Esophagus squamous epithelium (tissue), 4 donors: ENCODE data around the gene PYGL.

Experiments used
- POLR2A ChIP-seq, 4 donors: fragments of 450-650 bp; IDR thresholded peaks; one replicate each; pipeline ENCODE4 v1.6.1; 2017; ENCODE audit warnings: antibody characterized with exemption in 4 of 4, mild to moderate bottlenecking in 4 of 4, moderate library complexity in 3 of 4
- TF ChIP-seq, protein P1 (sequence below), 6 experiments: fragments of 450-650 bp in 4 of 6; fragments of 200-600 bp in 2 of 6; sonication (generic) in 2 of 6; IDR thresholded peaks; one replicate each; pipeline ENCODE4 v1.5.1; 2016 to 2019; ENCODE audit warnings: antibody characterized with exemption in 6 of 6, mild to moderate bottlenecking in 4 of 6, moderate library complexity in 4 of 6

DNA sequence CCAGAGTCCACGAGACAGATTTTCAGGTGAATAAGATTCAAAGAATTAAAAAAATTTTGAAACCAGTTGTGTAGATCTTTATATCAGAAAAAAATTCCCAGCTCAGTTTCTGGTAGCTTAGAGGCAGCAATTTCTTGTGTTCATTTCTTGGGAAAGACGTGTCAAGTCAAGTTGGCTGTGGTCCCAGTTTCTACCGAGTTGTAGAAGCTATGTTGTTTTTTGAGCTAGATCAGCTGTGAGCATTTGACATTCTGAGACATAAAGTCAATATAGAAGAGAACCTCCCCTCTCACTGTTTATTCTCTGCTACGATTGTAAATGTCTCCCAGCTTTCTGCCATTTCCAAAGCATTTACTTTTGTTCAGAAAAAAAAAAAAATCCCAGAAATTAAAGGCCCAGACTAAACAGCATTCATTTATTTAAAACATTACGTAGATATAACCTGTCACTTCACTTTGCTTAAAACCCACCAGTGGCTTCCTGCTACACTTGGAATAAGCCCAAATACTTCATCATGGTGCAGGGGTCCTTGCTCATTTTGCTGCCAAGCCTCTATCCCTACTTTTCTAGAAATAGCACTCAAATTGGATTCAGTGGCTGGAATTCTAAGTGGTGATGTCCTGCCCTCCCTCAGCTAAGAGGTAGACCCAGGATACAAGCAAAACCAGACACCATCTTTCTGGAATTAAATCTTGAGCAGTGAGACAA is 20.6 kb upstream of the PYGL start:
- TF ChIP-seq, protein P1, sequence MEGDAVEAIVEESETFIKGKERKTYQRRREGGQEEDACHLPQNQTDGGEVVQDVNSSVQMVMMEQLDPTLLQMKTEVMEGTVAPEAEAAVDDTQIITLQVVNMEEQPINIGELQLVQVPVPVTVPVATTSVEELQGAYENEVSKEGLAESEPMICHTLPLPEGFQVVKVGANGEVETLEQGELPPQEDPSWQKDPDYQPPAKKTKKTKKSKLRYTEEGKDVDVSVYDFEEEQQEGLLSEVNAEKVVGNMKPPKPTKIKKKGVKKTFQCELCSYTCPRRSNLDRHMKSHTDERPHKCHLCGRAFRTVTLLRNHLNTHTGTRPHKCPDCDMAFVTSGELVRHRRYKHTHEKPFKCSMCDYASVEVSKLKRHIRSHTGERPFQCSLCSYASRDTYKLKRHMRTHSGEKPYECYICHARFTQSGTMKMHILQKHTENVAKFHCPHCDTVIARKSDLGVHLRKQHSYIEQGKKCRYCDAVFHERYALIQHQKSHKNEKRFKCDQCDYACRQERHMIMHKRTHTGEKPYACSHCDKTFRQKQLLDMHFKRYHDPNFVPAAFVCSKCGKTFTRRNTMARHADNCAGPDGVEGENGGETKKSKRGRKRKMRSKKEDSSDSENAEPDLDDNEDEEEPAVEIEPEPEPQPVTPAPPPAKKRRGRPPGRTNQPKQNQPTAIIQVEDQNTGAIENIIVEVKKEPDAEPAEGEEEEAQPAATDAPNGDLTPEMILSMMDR (IDR thresholded peaks at IDR 0.05), result no peak
- TF ChIP-seq POLR2A (IDR thresholded peaks at IDR 0.05), result no peak
